HEK293 (cell line): ENCODE measurements around the gene MMP25.

Source experiments
- CTCF ChIP-seq: fragments of 450-650 bp; formaldehyde crosslinking; IDR thresholded peaks from 2 replicates; pipeline ENCODE4 v1.5.1; 2016; ENCODE audit warnings: missing biosample characterization, missing genetic modification characterization
- OVOL3 ChIP-seq: fragments of 450-650 bp; formaldehyde crosslinking; IDR thresholded peaks from 2 replicates; pipeline ENCODE4 v1.5.1; 2016; ENCODE audit warnings: missing biosample characterization, missing genetic modification characterization
- SP2 ChIP-seq: fragments of 450-650 bp; formaldehyde crosslinking; IDR thresholded peaks from 2 replicates; pipeline ENCODE4 v1.5.1; 2016; ENCODE audit warnings: missing biosample characterization, missing genetic modification characterization
- YY1 ChIP-seq: fragments of 450-650 bp; formaldehyde crosslinking; IDR thresholded peaks from 2 replicates; pipeline ENCODE4 v1.5.1; 2018; ENCODE audit warnings: missing biosample characterization, missing genetic modification characterization
- ZBTB10 ChIP-seq: fragments of 450-650 bp; formaldehyde crosslinking; IDR thresholded peaks from 2 replicates; pipeline ENCODE4 v1.5.1; 2016; ENCODE audit warnings: missing biosample characterization, missing genetic modification characterization
- ZNF266 ChIP-seq: fragments of 450-650 bp; formaldehyde crosslinking; IDR thresholded peaks from 2 replicates; pipeline ENCODE4 v1.5.1; 2016; ENCODE audit warnings: missing biosample characterization, missing genetic modification characterization, low read depth
- ZNF555 ChIP-seq: fragments of 450-650 bp; formaldehyde crosslinking; conservative IDR thresholded peaks from 2 replicates; pipeline ENCODE4 v1.5.1; 2017; ENCODE audit warnings: missing biosample characterization, mild to moderate bottlenecking, missing genetic modification characterization, inconsistent platforms

GRCh38 chr16:3091551-3091950 lies 45.2 kb downstream of the MMP25 start:
- TF ChIP-seq ZNF266 (tag by site-specific recombination): no peak
- TF ChIP-seq YY1: no peak
- no peak for TF ChIP-seq OVOL3
- no peak for TF ChIP-seq ZNF555 (tag by site-specific recombination)
- no peak for TF ChIP-seq SP2 (tag by site-specific recombination)
- TF ChIP-seq ZBTB10: no peak
- no peak for TF ChIP-seq CTCF (tag by site-specific recombination)
